ENCODE measurements around the gene C17orf75.

- no peak for TF ChIP-seq CTCF (conservative IDR thresholded peaks at IDR 0.05)
- no peak for TF ChIP-seq ZFX (IDR thresholded peaks at IDR 0.05)
These were observed 7.5 kb upstream of the C17orf75 start for GRCh38 chr17:32349503-32349853.
